RWPE1 (cell line): ENCODE measurements around the gene CSMD2.
A peak's percentile ranks its signal among the peaks of the same experiment; 100 is the strongest.

Experiments
- CTCF ChIA-PET: fragments of 350-600 bp; sonication (Branson Sonifier 250); formaldehyde crosslinking; extraction: SDS; loops from one replicate; lab custom pipeline; 2021; lab: Yijun Ruan, JAX
- POLR2A ChIA-PET: fragments of 400-600 bp; formaldehyde crosslinking; extraction: SDS; loops from one replicate; lab custom pipeline; 2020; ENCODE audit warnings: antibody characterized with exemption; ENCODE audit not compliant: low non-redundant PET; lab: Yijun Ruan, JAX
- DNase-seq: peaks from one replicate; pipeline ENCODE4 v3.0.0; 2012; ENCODE audit warnings: low spot score
- H3K27ac ChIP-seq: fragments of 450-650 bp; 2 replicates; pipeline ENCODE4 v1.5.1; 2017
- CTCF ChIP-seq: fragments of 450-650 bp; conservative IDR thresholded peaks from 2 replicates; pipeline ENCODE4 v1.5.1; 2017; ENCODE audit warnings: low read depth, mild to moderate bottlenecking

CSMD2 gene

GRCh38 chr1:33993301-33993700 is 171.7 kb downstream of the CSMD2 start:
- H3K27ac ChIP-seq = no peak overlapping the region
- CTCF ChIA-PET = no interaction called here
- no peak for TF ChIP-seq CTCF
- no peak for DNase-seq
- POLR2A ChIA-PET = no interaction called here

- DNase-seq = no peak
- no peak for TF ChIP-seq CTCF
- CTCF ChIA-PET = no interaction called here
- H3K27ac ChIP-seq = no peak overlapping the region
- POLR2A ChIA-PET = no interaction called here
Observed at GRCh38 chr1:33990281-33990680, 174.7 kb downstream of the CSMD2 start.

- no peak for TF ChIP-seq CTCF
- CTCF ChIA-PET = no interaction called here
- POLR2A ChIA-PET = no interaction called here
- DNase-seq = no peak
- H3K27ac ChIP-seq = no peak overlapping the region
Observed at GRCh38 chr1:33988161-33988560, 176.9 kb downstream of the CSMD2 start.

- DNase-seq = peak; percentile 8
- ChIA-PET CTCF (interaction anchor here (0.6 kb wide), 1 partner anchor 59 kb away, joined by 3 read pairs; no protein-coding TSS in a partner anchor), POLR2A (no interaction called here)
- no peak overlapping the region for H3K27ac ChIP-seq
- TF ChIP-seq CTCF = no peak
Observed at GRCh38 chr1:33986390-33987095, 178.5 kb downstream of the CSMD2 start.

GRCh38 chr1:33985656-33986055 is 179.4 kb downstream of the CSMD2 start:
- no peak overlapping the region for H3K27ac ChIP-seq
- DNase-seq = no peak
- ChIA-PET CTCF (no interaction called here), POLR2A (no interaction called here)
- TF ChIP-seq CTCF = no peak

- CTCF ChIA-PET = no interaction called here
- DNase-seq = no peak
- H3K27ac ChIP-seq = no peak overlapping the region
- POLR2A ChIA-PET = no interaction called here
- no peak for TF ChIP-seq CTCF
Observed at GRCh38 chr1:33984906-33985565, 180.0 kb downstream of the CSMD2 start.
